HG03439 (cell line): ENCODE data around the gene DNASE1L2.

Experiments
- ATAC-seq: cut with Tn5 transposase; IDR thresholded peaks from one replicate; pipeline ENCODE4 v1.9.1; 2021; ENCODE audit warnings: mild to moderate bottlenecking, moderate library complexity; ENCODE audit not compliant: unreplicated experiment

Gene DNASE1L2, protein sequence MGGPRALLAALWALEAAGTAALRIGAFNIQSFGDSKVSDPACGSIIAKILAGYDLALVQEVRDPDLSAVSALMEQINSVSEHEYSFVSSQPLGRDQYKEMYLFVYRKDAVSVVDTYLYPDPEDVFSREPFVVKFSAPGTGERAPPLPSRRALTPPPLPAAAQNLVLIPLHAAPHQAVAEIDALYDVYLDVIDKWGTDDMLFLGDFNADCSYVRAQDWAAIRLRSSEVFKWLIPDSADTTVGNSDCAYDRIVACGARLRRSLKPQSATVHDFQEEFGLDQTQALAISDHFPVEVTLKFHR

DNA sequence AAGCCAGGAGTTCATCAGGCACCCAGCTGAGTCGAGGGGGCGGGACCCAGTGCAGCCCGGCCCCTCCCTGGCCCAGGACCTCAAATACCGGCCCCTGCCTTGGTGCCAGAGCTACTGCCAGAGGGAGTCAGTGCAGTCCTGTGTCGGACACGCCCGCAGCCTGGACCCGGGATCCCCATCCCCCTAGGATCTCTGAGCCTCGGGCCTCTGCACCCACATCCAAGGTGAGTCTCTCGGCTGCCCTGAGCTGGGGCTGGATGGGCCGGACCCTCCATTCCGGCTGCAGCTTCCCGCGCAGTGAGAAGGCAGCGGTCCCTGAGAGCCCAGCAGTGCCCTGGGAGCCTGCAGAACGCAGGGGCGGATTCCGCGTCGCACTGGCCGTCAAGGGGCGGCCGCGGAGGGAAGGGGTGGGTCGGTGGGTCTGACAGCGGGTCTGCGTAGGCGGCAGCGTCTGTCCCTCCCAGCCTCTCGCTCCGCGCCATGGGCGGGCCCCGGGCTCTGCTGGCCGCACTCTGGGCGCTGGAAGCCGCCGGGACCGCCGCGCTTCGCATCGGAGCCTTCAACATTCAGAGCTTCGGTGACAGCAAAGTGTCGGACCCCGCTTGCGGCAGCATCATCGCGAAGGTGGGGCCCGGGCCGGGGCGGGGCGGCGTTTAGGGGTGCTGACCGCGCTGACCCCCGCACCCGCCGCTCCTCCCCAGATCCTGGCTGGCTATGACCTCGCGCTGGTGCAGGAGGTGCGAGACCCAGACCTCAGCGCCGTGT is at the start of gene DNASE1L2:
Gene DNASE1L2 (plus strand): TSS at position 108 of the 765 bp plus-strand sequence. CDS start 373 bp downstream, at position 481.
- ATAC-seq: no peak

DNA sequence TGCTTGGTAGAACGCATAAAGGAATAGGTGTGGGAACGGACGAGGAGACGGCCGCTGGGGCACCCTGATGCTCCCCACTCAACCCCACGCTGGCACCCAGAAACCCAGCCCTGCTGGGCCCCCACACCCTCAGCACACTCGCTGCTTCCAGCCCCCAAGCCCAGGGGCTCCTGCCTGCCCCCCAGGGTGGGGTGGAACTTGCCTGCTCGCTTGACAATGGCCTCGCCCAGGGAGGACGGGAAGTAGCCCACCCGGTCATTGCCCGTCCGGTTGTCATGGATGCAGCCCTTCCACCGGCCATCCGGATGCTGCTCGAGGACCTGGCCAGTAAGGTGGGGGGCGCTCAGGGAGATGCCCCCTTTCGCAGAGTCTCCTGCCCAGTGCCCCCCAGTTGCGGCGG is 49.7 kb upstream of the DNASE1L2 start:
- ATAC-seq: no peak

DNA sequence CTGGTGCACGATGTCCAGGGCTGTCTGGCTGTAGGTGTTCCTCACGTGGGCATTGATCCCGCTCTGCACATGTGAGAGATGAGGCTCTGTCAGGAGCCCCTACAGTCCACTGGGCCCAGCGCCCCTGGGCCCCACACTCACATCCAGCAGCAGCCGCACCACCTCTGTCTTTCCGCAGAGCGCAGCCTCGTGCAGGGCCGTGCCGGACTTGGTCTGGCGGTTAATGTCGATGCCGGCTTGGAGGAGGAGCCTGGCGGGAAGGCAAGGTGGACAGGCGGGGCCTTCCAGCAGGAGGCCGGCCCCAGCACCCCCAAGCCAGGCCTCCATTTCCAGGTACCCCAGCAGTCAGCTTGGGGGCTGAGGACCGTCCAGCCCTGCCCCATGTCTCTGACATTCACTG is 49.0 kb upstream of the DNASE1L2 start:
- ATAC-seq: no peak

DNA sequence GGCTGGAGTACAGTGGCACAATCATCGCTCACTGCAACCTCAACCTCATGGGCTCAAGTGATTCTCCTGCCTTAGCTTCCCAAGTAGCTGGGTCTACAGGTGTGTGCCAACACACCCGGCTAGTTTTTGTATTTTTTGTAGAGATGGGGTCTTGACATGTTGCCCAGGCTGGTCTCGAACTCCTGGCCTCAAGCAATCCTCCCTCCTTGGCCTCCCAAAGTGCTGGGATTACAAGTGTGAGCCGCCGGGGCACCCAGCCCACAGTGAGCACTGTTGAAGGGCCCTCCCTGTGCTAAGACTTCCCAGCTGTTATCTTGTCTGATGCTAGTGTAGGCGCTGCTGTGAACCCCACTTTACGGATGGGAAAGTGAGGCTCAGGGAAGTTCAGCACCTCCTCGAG is 47.8 kb upstream of the DNASE1L2 start:
- no peak for ATAC-seq

DNA sequence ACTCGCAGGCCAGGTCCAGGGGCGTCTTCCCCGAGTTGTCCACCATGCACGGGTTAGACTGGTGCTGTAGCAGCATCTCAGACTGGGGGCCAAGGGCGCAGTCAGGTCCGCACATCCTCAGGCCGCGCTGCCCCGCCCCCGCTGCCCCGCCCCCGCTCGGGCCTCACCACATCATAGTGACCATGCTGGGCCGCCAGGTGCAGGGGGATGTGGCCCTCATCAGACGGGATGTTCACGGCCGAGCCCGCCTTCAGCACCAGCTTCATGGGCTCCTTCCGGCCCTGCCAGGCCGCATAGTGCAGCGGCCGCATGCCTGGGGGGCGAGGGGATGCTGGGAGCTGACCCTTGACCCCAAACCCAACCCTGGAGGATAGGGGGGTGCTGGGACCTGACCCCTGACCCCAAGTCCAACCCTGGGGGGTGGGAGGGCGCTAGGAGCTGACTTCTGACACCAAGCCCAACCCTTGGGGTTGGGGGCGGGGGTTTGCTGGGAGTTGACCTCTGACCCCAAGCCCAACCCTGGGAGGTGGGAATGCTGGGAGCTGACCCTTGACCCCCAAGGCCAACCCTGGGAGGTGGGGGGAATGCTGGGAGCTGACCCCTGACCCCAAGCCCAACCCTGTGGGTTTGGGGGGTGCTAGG is 46.9 kb upstream of the DNASE1L2 start:
- ATAC-seq: no peak

DNA sequence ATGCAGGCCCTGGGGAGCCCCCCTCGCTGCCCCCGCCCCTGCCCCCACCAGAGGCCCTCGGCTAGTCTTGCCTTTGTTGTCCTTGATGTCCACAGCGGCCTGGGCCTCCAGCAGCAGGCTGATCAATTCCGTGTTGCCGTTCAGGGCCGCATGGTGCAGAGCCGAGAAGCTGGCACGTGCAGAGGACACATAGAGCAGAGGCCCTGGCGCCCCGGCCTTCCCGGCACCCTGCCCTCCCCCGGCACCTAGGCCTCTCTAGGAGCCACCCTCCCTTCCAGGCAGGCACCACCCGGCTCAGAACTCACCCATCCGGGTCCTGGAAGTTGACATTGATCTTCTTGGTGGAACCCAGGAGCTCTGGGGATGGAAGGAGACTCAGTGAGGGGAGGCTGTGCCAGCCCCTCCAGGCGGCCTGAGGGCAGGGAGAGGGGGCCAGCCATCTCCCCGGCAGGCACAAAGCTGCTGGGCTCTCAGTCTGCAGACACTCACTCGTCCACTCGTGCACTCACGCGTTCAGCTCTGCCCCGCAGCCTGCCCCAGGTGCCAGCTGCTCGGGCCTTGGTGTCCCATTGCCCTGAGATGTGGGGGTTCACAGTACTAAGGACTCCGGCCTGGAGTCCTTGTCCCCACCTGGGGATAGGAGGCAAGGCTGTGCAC is 46.1 kb upstream of the DNASE1L2 start:
- ATAC-seq: no peak

DNA sequence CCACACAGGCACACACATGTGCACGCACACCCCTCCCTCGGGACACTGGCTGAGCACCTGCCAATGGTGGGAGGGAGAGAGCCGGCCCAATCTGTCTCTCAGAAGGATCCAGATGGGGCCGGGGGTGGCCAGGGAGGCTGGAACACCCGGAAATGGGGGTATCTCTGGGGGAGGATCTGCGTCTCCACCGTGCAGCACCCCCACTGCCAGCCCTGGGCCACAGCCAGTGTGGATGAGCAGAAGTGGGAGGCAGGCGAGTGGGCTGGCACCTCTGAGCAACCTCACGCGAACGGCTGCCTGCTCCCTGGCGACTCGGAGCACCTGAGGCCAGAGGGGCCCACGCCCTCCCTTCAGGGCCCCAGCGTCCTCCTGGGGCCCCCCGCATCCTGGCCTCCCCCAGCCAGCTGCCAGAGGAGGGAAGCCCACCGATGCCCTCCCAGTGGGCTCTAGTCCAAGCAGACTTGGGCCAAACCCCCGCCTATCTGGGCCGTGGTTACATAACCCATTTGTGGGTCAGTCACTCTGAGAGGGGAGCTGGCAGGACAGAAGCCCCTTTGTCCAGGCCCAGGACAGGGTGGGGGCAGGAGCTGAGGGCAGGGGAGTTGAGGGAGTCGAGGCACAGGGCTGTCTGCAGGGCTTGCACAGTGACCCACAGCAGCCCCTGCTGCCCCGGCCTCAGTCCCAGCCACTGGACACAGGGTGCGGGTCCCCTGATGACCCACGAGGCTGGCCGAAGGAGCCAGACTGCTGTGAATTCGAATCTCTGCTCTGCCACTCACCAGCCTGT is 45.4 kb upstream of the DNASE1L2 start:
- ATAC-seq: no peak

DNA sequence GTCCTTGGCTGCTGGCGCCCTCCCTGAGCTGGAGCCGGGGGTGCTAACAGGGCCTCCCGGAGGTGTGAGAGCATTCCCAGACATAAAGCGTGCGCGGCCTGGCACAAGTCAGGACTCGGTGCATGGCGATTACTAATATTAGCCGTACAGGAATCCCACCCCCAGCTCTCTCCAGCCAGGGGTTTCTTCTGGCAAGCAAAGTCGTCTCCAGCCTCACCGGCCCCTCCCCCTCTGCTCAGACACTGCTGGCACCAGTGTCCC is 44.9 kb upstream of the DNASE1L2 start:
- ATAC-seq: no peak

DNA sequence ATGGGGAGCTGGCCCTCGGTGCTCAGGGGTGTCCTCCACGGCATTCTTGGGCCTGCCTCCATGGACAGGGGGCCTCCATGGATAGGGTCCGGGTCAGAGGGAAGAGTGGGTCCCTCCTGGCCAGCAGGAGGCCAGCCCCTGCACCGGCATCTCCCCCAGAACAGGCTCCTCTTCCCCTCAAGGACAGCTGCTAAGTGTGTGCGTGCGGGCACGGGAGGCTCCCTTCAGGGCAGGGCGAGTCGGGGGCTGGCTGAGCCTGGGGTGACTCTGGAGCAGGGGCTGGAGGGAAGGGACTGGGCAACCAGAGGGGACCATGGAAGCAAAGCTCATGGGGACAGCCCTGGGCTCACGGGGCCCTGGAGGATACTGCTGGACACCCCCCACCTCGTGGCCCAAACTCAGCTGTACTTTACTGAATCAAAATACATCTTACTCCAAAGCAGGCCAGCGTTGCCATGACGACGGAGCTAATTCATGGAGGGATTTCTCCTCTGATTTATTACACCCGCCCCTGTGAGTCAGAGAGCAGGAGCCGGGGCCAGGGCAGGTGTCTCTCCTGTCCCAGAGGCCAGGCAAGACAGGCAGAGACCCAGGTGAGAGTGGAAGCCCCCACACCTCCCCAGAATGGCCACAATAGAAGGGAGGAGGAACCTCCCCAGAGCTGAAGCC is 41.9 kb upstream of the DNASE1L2 start:
- no peak for ATAC-seq

DNA sequence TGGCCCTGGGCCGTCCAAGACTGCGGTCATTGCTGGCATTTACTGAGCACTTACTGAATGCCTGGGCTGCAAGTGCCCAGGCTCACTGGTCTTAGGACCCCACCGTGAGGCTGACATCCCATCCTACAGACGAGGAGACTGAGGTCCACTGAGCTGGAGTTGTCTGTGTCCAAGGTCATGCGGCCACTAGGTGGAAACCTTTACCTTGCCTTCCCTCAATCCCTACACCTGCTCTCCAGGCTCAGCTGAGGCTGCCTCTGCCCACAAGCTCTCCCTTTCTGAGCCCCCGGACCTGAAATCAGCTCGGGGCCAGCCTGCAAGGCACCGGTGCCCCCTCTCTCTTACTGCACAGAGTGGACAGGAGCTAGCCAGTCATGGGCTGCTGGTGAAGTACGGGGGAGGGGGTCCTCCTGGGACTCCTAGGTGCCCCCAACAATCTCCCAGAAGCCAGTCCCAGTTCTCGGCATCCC is 41.4 kb upstream of the DNASE1L2 start:
- ATAC-seq: no peak

DNA sequence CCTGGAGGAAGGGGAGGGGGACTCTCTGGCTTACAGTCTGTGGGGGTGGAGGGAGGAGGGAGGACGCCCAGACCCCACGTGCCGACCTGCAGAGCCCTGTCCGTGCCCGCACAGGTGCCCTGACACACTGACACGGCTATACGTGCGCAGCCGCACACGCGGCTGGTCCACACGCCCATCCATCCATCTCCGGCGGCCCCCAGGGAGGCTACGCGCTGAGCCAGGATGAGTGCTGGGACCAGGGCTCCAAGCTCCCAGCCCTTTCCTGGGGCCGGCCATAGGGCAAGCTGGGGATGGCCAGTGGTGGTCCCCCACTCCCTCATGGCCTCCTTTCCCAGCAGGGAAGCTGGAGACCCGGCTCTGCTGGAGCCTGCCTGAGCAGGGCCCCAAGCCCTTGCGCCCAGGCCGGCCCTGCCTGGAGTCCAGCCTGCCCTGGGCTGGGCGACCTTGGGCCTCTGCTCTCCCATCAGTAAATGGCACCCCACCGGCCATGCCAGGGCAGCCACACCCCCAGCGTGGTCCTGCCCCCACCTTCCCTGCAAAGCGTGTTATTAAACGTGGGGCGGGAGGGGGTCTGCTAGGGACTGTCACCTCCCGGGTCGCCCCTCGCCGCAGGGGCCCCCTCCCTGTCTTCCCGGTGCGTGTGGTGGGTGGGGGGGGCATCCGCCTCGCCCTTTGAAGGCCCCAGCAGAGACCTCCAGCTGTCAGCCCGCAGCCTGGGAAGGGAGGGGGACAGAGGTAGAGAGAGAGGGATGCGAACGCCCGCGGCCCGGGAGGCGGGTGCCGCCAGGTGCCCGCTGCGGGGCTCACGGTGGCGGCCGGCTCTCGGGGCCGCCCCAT is 40.7 kb upstream of the DNASE1L2 start:
- no peak for ATAC-seq

DNA sequence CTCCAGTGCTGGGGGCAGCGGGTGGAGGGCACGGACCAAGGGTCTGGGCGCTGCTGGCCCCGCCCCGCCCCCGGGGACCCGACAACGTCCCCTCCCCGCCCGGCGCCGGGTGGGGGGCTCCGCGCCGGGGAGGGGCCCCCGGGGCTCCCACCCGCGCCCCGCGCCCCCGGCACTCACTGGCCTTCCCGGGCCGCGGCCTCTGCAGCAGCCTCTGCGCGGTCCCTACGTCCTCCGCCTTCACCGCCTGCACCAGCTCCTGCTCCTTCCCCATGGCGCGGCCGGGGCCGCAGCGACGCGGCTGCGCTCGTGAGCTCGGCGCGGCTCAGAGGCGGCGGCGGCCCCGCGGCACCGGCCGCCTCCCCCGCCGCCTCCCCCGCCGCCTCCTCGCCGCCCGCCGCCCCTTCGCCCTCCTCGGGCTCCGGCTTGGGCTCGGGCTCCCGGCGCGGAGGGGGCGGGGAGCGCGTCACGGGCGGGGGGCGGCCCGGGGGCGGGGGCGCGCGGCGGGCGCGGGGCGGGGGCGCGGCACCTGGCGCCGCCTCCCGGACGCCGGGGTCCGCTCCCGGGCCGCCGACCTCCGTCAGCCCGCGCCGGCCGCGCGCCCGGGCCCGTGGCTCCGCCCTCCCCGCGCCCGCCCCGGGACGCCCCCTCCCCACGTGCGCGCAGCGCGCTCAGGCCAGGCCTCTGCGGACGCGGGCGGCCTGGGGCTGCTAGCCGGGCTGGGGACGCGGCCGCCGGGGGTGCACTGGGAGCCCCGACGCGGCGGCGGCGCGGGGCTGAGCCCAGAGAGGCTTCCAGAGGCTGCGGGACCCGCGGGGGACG is 39.9 kb upstream of the DNASE1L2 start, which contains the start of gene CASKIN1:
Gene CASKIN1 (minus strand): TSS at position 444 of the 819 bp plus-strand sequence. CDS start 173 bp downstream, at position 271.
- no peak for ATAC-seq

DNA sequence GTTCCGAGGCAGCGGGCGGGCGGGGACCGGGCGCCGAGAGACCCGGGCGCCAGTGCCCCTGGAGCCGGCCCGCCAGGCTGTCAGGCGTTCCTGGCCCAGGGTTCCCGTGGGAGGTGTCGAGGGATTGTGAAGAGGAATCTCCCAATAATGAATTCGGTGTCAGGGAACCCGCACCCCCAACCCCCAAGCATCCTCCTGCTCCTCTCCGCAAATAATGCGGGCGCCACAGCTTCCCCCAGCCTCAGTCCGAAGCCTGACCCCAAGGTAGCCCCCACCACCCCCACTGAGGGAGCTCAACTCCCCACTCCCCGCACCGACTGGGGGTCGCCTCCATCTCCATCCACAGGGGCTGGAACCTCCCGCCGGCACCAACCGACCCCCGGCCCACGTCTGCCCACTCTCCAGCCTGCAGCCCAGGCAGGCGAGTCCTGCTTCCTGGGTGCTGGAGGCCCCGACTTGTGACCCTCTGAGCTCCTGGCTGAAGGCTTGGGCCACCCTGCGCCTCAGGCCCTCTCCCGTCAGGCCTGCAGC is 39.2 kb upstream of the DNASE1L2 start:
- no peak for ATAC-seq

DNA sequence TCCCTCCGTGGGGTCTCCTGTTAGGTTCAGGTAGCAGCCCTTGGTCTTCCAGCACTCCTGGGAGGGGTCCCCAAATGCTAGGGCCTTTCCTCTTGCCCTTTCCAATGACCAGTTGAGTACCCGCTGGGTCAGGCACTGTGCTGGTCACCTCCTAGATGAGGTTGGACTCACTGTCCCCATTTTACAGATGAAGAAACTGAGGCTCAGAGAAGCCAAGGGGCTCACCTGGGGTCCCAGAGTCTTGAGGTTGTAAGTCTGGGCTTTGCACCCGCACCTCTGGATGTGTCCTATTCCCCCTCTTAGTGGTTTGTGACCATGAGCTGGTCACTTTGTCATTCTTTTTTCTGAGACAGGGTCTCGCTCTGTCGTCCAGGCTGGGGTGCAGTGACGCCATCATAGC is 38.5 kb upstream of the DNASE1L2 start:
- ATAC-seq: no peak

DNA sequence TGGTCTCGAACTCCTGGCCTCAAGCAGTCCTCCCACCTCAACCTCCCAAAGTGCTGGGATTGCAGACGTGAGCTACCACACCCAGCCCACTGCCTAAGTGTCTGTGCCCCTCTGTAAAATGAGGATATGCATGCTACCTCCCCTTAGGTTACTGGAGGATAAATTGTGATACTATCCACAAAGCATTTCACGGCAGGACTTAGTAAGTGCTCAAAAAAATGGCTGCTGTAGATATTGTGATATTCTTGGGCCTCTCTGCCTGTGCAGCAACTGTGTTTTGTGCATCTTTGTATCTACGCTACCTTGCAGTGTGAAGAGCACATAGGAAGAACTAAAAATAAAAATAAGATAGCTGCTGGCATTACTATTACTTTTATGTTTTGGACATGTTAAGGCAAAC is 38.0 kb upstream of the DNASE1L2 start:
- ATAC-seq: no peak

DNA sequence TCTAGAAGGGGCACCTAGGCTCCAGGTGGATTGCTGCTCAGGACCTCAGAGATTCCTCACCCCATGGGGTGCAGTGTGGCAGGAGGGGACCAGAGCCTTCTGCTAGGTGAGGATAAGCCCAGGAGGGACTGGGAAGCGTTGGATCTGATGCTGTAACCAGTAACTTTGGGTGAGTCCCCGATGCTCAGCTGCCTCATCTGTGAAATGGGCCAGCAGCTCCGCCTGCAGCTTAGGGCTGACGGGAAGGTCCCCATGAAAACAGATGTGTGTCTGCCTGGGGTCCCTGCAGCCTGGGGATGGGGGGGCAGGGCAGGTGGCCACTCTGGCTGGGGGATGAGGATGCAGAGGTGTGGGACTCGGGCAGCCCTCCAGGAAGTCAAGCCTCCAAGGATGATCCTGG is 37.1 kb upstream of the DNASE1L2 start:
- ATAC-seq: no peak

DNA sequence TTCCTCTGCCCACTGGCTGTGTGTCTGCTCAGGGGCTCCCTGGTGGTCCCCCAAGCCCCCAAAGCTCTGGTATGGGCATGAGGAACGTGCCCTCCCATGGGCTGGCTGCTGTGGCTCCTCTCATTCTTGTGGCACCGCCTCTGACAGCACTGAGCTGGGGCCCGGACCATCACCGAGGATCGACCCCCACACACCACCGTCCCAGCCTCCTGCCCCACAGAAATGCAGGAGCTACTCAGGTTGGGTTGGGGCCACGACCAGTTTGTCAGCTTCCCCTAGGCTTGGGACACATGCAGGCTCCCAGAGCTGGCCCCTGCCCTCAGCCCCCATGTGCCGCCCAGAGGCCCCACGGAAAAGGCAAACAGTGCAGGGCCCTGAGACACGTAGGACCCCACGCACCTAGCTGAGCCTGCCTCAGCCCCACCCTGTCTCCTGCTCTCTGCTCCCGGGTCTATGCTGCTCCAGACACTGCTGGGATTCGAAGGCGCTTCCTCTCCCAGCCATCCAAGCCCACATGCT is 36.6 kb upstream of the DNASE1L2 start:
- no peak for ATAC-seq

DNA sequence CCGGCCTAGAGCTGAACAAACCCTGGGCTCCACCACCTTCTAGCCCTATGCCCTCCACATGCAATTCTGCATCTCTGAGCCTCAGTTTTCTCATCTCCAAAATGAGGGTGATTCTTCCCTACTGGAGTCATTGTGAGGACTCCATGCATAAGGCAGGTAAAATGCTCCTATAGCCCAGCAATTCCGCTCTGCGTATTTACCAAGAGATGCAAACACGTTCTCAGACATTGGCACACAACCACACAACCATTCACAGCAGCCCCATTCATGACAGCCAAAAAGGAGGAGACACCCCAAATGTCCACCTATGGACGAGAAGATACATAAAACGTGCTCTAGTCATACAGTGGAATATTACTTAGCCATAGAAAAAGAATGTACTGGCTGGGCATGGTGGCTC is 35.9 kb upstream of the DNASE1L2 start:
- no peak for ATAC-seq
